IMR-90 (cell line): ENCODE data around the gene FXYD5. TPM values are rescaled to one million over a fixed set of nuclear protein-coding genes. Genes with fewer than 3 reads are reported as not detected.

Experiments used
- ATAC-seq: fragments of 200-7000 bp; cut with Tn5 transposase; 2 replicates; pipeline ENCODE4 v1.9.1; 2020; ENCODE audit warnings: low read depth, mild to moderate bottlenecking, moderate library complexity
- BruUV-seq: library from RNA; stranded (reverse); fragments of 400-500 nt; replicated peaks from 2 replicates; lab custom pipeline; 2021; lab: Mats Ljungman, UMichigan
- CTCF ChIA-PET: fragments of 300-600 bp; formaldehyde crosslinking; extraction: SDS; loops from one replicate; lab custom pipeline; 2021; ENCODE audit warnings: antibody characterized with exemption; lab: Yijun Ruan, JAX
- POLR2A ChIA-PET: fragments of 300-600 bp; sonication (Branson Sonifier 250); formaldehyde crosslinking; loops from one replicate; lab custom pipeline; 2022; ENCODE audit warnings: antibody characterized with exemption; ENCODE audit not compliant: unreplicated experiment; lab: Charles Lee
- DNase-seq: peaks from one replicate; pipeline ENCODE4 v3.0.0; 2013
- H2AFZ ChIP-seq: replicated peaks from 2 replicates; pipeline ENCODE3; 2013; ENCODE audit warnings: low read length, mild to moderate bottlenecking; ENCODE audit not compliant: poor library complexity
- H2AK5ac ChIP-seq: 2 replicates; pipeline ENCODE4 v1.6.1; 2013; ENCODE audit warnings: low read depth, low read length, inconsistent platforms
- H2AK9ac ChIP-seq: replicated peaks from 2 replicates; pipeline ENCODE3; 2013; ENCODE audit warnings: mild to moderate bottlenecking, low read depth, low read length, moderate library complexity; ENCODE audit not compliant: poor library complexity
- H2BK120ac ChIP-seq: 2 replicates; pipeline ENCODE4 v1.6.1; 2013; ENCODE audit warnings: low read depth, low read length, inconsistent platforms
- H2BK15ac ChIP-seq: 3 replicates; pipeline ENCODE4 v1.6.1; 2013; ENCODE audit warnings: low read depth, low read length, inconsistent platforms
- H2BK20ac ChIP-seq: 2 replicates; pipeline ENCODE4 v1.6.1; 2013; ENCODE audit warnings: low read depth, mild to moderate bottlenecking, inconsistent platforms, low read length, moderate library complexity
- H2BK5ac ChIP-seq: 2 replicates; pipeline ENCODE4 v1.6.1; 2013; ENCODE audit warnings: mild to moderate bottlenecking, low read depth, low read length, inconsistent platforms; ENCODE audit not compliant: poor library complexity, severe bottlenecking
- H3K14ac ChIP-seq: replicated peaks from 2 replicates; pipeline ENCODE4 v1.6.1; 2013; ENCODE audit warnings: low read depth, low read length, inconsistent platforms
- H3K18ac ChIP-seq: 2 replicates; pipeline ENCODE4 v1.6.1; 2013; ENCODE audit warnings: low read depth, low read length, control low read depth
- H3K23ac ChIP-seq: 2 replicates; pipeline ENCODE4 v1.6.1; 2013; ENCODE audit warnings: low read depth, low read length, inconsistent platforms
- H3K27ac ChIP-seq: 2 replicates; pipeline ENCODE4 v1.5.1; 2013; ENCODE audit warnings: mild to moderate bottlenecking, control low read depth, low read length; ENCODE audit not compliant: insufficient read depth
- H3K27me3 ChIP-seq: 2 replicates; pipeline ENCODE4 v1.6.1; 2013; ENCODE audit warnings: low read length; ENCODE audit not compliant: control insufficient read depth, insufficient read depth
- H3K36me3 ChIP-seq: 2 replicates; pipeline ENCODE4 v1.6.1; 2013; ENCODE audit warnings: low read length, mixed read lengths; ENCODE audit not compliant: control insufficient read depth, insufficient read depth
- H3K4ac ChIP-seq: 2 replicates; pipeline ENCODE4 v1.6.1; 2013; ENCODE audit warnings: low read depth, low read length, inconsistent platforms
- H3K4me1 ChIP-seq: 2 replicates; pipeline ENCODE4 v1.6.1; 2013; ENCODE audit warnings: low read length, mixed read lengths; ENCODE audit not compliant: control insufficient read depth, insufficient read depth
- H3K4me2 ChIP-seq: 2 replicates; pipeline ENCODE4 v1.6.1; 2013; ENCODE audit warnings: low read depth, mild to moderate bottlenecking, control low read depth, low read length, moderate library complexity
- H3K4me3 ChIP-seq: 2 replicates; pipeline ENCODE4 v1.5.1; 2013; ENCODE audit warnings: low read depth, mild to moderate bottlenecking, control low read depth, low read length, moderate library complexity; ENCODE audit not compliant: insufficient read depth
- H3K56ac ChIP-seq: 2 replicates; pipeline ENCODE4 v1.6.1; 2013; ENCODE audit warnings: low read length, inconsistent platforms; ENCODE audit not compliant: insufficient read depth; ENCODE audit errors: extremely low read depth
- H3K79me1 ChIP-seq, 2 experiments: 2 replicates each; pipeline ENCODE4 v1.6.1; 2013; ENCODE audit warnings: low read length in 2 of 2, inconsistent platforms in 1 of 2, low read depth in 1 of 2
- H3K9ac ChIP-seq: 2 replicates; pipeline ENCODE4 v1.6.1; 2013; ENCODE audit warnings: low read depth, low read length, control low read depth
- H3K9me1 ChIP-seq: 2 replicates; pipeline ENCODE4 v1.6.1; 2013; ENCODE audit warnings: low read length, inconsistent platforms; ENCODE audit not compliant: insufficient read depth
- H3K9me3 ChIP-seq: 2 replicates; pipeline ENCODE4 v1.6.1; 2013; ENCODE audit warnings: low read length; ENCODE audit not compliant: control insufficient read depth, insufficient read depth
- H4K20me1 ChIP-seq: 2 replicates; pipeline ENCODE4 v1.6.1; 2013; ENCODE audit warnings: low read length, inconsistent platforms; ENCODE audit not compliant: insufficient read depth
- H4K5ac ChIP-seq: 2 replicates; pipeline ENCODE4 v1.6.1; 2013; ENCODE audit warnings: mild to moderate bottlenecking, low read depth, low read length, control low read depth
- H4K8ac ChIP-seq, 2 experiments: 2 replicates each; pipeline ENCODE4 v1.6.1; 2013; ENCODE audit warnings: low read depth in 2 of 2, low read length in 2 of 2, control low read depth in 1 of 2, inconsistent platforms in 1 of 2
- H4K91ac ChIP-seq: 2 replicates; pipeline ENCODE4 v1.6.1; 2013; ENCODE audit warnings: low read depth, low read length, inconsistent platforms; ENCODE audit not compliant: insufficient read depth
- CTCF ChIP-seq: conservative IDR thresholded peaks from 2 replicates; pipeline ENCODE4 v1.5.1; 2012; ENCODE audit warnings: mild to moderate bottlenecking, low read depth, low read length, improper control_type of control experiment
- FOS ChIP-seq: fragments of 150-350 bp; IDR thresholded peaks from 2 replicates; pipeline ENCODE4 v1.6.1; 2016; ENCODE audit warnings: low read depth, low read length
- MAFK ChIP-seq: IDR thresholded peaks from 2 replicates; pipeline ENCODE4 v1.6.1; 2012; ENCODE audit warnings: low read depth, low read length, improper control_type of control experiment
- MXI1 ChIP-seq: IDR thresholded peaks from 2 replicates; pipeline ENCODE4 v1.6.1; 2012; ENCODE audit warnings: low read depth, mild to moderate bottlenecking, low read length, moderate library complexity, borderline replicate concordance
- NFE2L2 ChIP-seq: fragments of 150-350 bp; IDR thresholded peaks from 2 replicates; pipeline ENCODE4 v1.6.1; 2016; ENCODE audit warnings: low read depth, mild to moderate bottlenecking, low read length
- RCOR1 ChIP-seq: IDR thresholded peaks from 2 replicates; pipeline ENCODE4 v1.6.1; 2012; ENCODE audit warnings: mild to moderate bottlenecking, low read length, improper control_type of control experiment; ENCODE audit not compliant: insufficient replicate concordance
- SMC3 ChIP-seq: fragments of 150-350 bp; IDR thresholded peaks from 2 replicates; pipeline ENCODE4 v1.6.1; 2016; ENCODE audit warnings: low read depth, mild to moderate bottlenecking, antibody characterized with exemption, low read length, moderate library complexity
- USF2 ChIP-seq: fragments of 150-350 bp; IDR thresholded peaks from 2 replicates; pipeline ENCODE4 v1.6.1; 2017; ENCODE audit warnings: mild to moderate bottlenecking, antibody characterized with exemption, low read length, low read depth
- WGBS, 2 experiments: methylation state at CpG; one replicate each; pipeline versions ENCODE4 v1.1.5 to v1.1.7; 2013; ENCODE audit warnings: missing lambda C conversion rate in 2 of 2; ENCODE audit not compliant: insufficient read length in 1 of 2; ENCODE audit errors: extremely low coverage in 2 of 2; 5-methylcytosine and 5-hydroxymethylcytosine counted together
- dilution Hi-C: fragments of 300-500 bp; cut with HindIII; formaldehyde crosslinking; loops from one replicate; pipeline ENCODE4 v1.14.3; 2018; ENCODE audit warnings: low sequenced_read_pairs; ENCODE audit not compliant: unreplicated experiment
- in situ Hi-C: fragments of 300-500 bp; cut with MboI; formaldehyde crosslinking; loops from 3 replicates; pipeline ENCODE4 v1.14.3; 2019; ENCODE audit warnings: low sequenced_read_pairs, inconsistent platforms, mixed read lengths
- intact Hi-C: fragments of 100-400 bp; cut with micrococcal nuclease; formaldehyde crosslinking; loops from 2 replicates; pipeline ENCODE4 v1.10.0; 2022
- polyA plus RNA-seq, 3 experiments: library from polyadenylated mRNA; depleted of rRNA; stranded (reverse); fragments of >200 nt; gene quantifications; 2 replicates each; pipeline ENCODE4 v1.2.3, GENCODE V29; 2012; ENCODE audit warnings: low replicate concordance in 1 of 3
- total RNA-seq: library from RNA; depleted of rRNA; stranded (reverse); fragments of >200 nt; gene quantifications from 2 replicates; pipeline ENCODE4 v1.2.3, GENCODE V29; 2012

FXYD5 gene
- total and polyA plus RNA-seq, 2 of the 4 experiments (the other 2 are of a cell fraction) = 53.6 to 245 TPM

- TF ChIP-seq NFE2L2 = no peak
Observed at GRCh38 chr19:35167251-35168119, 12.9 kb downstream of the FXYD5 start (continued).

GRCh38 chr19:35168196-35168595 is 13.7 kb downstream of the FXYD5 start:
- Histone ChIP-seq H2BK15ac (no peak overlapping the region), H3K4me1 (no peaks in the 10 kb centered on the region), H3K14ac (no peak overlapping the region), H3K27ac (no peak overlapping the region), H4K20me1 (no peaks in the 10 kb centered on the region), H3K36me3 (peaks cover 35% of the 10 kb centered on the region), H3K9ac (no peak overlapping the region), H4K8ac (no peak overlapping the region), H2BK20ac (no peak overlapping the region), H2BK120ac (no peak overlapping the region), H4K91ac (no peak overlapping the region), H3K4me2 (no peak overlapping the region), H3K9me1 (no peaks in the 10 kb centered on the region), H2AK5ac (no peak overlapping the region), H3K9me3 (peaks cover 20% of the 10 kb centered on the region), H2AFZ (no peak overlapping the region), H3K4me3 (no peak overlapping the region), H3K27me3 (no peaks in the 10 kb centered on the region), H3K56ac (no peak overlapping the region), H2AK9ac (peak overlapping the region; percentile 63), H3K18ac (no peak overlapping the region), H4K5ac (no peak overlapping the region), H2BK5ac (no peak overlapping the region), H3K23ac (no peak overlapping the region), H3K4ac (no peak overlapping the region), H3K79me1 (peaks cover 0 to 5% of the 10 kb centered on the region in 2 experiments; a peak in 2 of 4 replicates)
- in situ Hi-C loops (no loop called here), intact Hi-C loops (no loop called here), dilution Hi-C loops (no loop called here)
- DNase-seq (no peak), ATAC-seq (no peak)
- BruUV-seq = no TSS peak
- TF ChIP-seq SMC3 (no peak), NFE2L2 (no peak), CTCF (no peak), USF2 (no peak), MAFK (no peak), FOS (no peak), MXI1 (no peak), RCOR1 (no peak)
- POLR2A ChIA-PET = interaction anchor here (0.5 kb wide), 1 partner anchor 10 kb away, joined by 9 read pairs; no protein-coding TSS in a partner anchor
- CTCF ChIA-PET = no interaction called here
- WGBS, 2 experiments = 63% methylated on average over 1 of the region's 3 CpGs; no CpG with 5 or more reads in 1 of the 2 experiments
